ENCODE results near the gene CTU1.

Gene CTU1

GRCh38 chr19:51093510-51094345 lies 14.5 kb downstream of the CTU1 start:
- H3K27ac ChIP-seq: no peak overlapping the region
- no peak for DNase-seq
- no peaks in the 10 kb centered on the region for H3K27me3 ChIP-seq
- H3K9me3 ChIP-seq: no peaks in the 10 kb centered on the region
- TF ChIP-seq CTCF (IDR thresholded peaks at IDR 0.05): no peak
- peaks cover 0 to 9% (median 9%) of the 10 kb centered on the region in 3 donors for H3K36me3 ChIP-seq
- intact Hi-C loops (cut with DNase I; ENCODE audit: low total_unique reads): no loop called here
- no peak overlapping the region for H3K4me3 ChIP-seq
- H3K4me1 ChIP-seq: no peaks in the 10 kb centered on the region

- no peak for TF ChIP-seq CTCF (IDR thresholded peaks at IDR 0.05)
- H3K9me3 ChIP-seq: no peaks in the 10 kb centered on the region
- peaks cover 0 to 5% (median 4%) of the 10 kb centered on the region in 3 donors for H3K36me3 ChIP-seq
- DNase-seq: no peak
- no peaks in the 10 kb centered on the region for H3K27me3 ChIP-seq
- no peak overlapping the region for H3K27ac ChIP-seq
- intact Hi-C loops (cut with DNase I; ENCODE audit: low total_unique reads): no loop called here
- no peak overlapping the region for H3K4me3 ChIP-seq
- H3K4me1 ChIP-seq: no peaks in the 10 kb centered on the region
These were observed 15.1 kb downstream of the CTU1 start for GRCh38 chr19:51093101-51093500.

- H3K36me3 ChIP-seq: no peaks in the 10 kb centered on the region
- no peak overlapping the region for H3K27ac ChIP-seq
- no peak for TF ChIP-seq CTCF (IDR thresholded peaks at IDR 0.05)
- H3K4me3 ChIP-seq: no peak overlapping the region
- H3K9me3 ChIP-seq: no peaks in the 10 kb centered on the region
- no peak for DNase-seq
- intact Hi-C loops (cut with DNase I; ENCODE audit: low total_unique reads): no loop called here
- H3K4me1 ChIP-seq: no peaks in the 10 kb centered on the region
- H3K27me3 ChIP-seq: no peaks in the 10 kb centered on the region
These were observed 16.0 kb downstream of the CTU1 start for GRCh38 chr19:51091895-51092873.

- Histone ChIP-seq H3K36me3 (no peaks in the 10 kb centered on the region), H3K27me3 (no peaks in the 10 kb centered on the region), H3K27ac (no peak overlapping the region), H3K9me3 (no peaks in the 10 kb centered on the region), H3K4me3 (no peak overlapping the region), H3K4me1 (no peaks in the 10 kb centered on the region)
- no peak for TF ChIP-seq CTCF (IDR thresholded peaks at IDR 0.05)
- DNase-seq: no peak
- intact Hi-C loops (cut with DNase I; ENCODE audit: low total_unique reads): no loop called here
These were observed 17.1 kb downstream of the CTU1 start for GRCh38 chr19:51091126-51091525.

GRCh38 chr19:51090471-51090870 lies 17.7 kb downstream of the CTU1 start:
- Histone ChIP-seq H3K4me1 (no peaks in the 10 kb centered on the region), H3K27me3 (no peaks in the 10 kb centered on the region), H3K27ac (no peak overlapping the region), H3K4me3 (no peak overlapping the region), H3K9me3 (no peaks in the 10 kb centered on the region), H3K36me3 (no peaks in the 10 kb centered on the region)
- no peak for TF ChIP-seq CTCF (IDR thresholded peaks at IDR 0.05)
- intact Hi-C loops (cut with DNase I; ENCODE audit: low total_unique reads): no loop called here
- DNase-seq: no peak

All from tibial artery (tissue), 4 donors.